Measurements from ENCODE around the gene GRHL1.

The GRHL1 gene

DNA sequence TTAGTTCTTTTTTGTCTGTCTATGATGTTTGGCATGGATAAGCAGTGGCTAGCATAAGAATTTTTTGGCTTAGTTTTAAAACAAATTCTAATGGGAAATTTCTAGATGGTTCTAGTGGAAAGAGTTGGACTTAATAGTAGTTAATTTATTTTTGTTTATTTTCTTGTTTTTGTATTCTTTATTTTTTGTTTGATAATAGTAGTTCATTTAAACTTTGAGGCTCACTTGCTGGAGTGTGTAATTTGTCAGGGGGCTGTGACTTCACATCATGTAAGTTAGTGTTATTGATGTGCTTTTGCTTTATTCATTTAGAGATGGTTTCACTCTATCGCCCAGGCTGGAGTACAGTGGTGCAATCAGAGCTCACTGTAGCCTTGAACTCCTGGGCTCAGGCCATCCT lies 48.2 kb downstream of the GRHL1 start:
- no peaks in the 10 kb centered on the region for H3K27me3 ChIP-seq (ENCODE audit: control insufficient read depth, low read length)
- H4K20me1 ChIP-seq (ENCODE audit: control insufficient read depth, insufficient read depth, low read depth, low read length): no peaks in the 10 kb centered on the region
- H3K27ac ChIP-seq (ENCODE audit: low read depth, low read length): no peak overlapping the region
- no peaks in the 10 kb centered on the region for H3K36me3 ChIP-seq (ENCODE audit: control insufficient read depth, low read length)
- H3K79me2 ChIP-seq (ENCODE audit: control insufficient read depth, low read length): no peaks in the 10 kb centered on the region
- H3K4me3 ChIP-seq (ENCODE audit: low read length): no peak overlapping the region
- H3K9me2 ChIP-seq (replicated peaks; ENCODE audit: control insufficient read depth, low read length): no peaks in the 10 kb centered on the region
- no peaks in the 10 kb centered on the region for H3F3A ChIP-seq (ENCODE audit: control insufficient read depth, insufficient read depth)
- TF ChIP-seq, protein P1, sequence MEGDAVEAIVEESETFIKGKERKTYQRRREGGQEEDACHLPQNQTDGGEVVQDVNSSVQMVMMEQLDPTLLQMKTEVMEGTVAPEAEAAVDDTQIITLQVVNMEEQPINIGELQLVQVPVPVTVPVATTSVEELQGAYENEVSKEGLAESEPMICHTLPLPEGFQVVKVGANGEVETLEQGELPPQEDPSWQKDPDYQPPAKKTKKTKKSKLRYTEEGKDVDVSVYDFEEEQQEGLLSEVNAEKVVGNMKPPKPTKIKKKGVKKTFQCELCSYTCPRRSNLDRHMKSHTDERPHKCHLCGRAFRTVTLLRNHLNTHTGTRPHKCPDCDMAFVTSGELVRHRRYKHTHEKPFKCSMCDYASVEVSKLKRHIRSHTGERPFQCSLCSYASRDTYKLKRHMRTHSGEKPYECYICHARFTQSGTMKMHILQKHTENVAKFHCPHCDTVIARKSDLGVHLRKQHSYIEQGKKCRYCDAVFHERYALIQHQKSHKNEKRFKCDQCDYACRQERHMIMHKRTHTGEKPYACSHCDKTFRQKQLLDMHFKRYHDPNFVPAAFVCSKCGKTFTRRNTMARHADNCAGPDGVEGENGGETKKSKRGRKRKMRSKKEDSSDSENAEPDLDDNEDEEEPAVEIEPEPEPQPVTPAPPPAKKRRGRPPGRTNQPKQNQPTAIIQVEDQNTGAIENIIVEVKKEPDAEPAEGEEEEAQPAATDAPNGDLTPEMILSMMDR (IDR thresholded peaks at IDR 0.05; ENCODE audit: low read depth, low read length, poor library complexity, severe bottlenecking): no peak
- no peak for TF ChIP-seq EZH2phosphoT487 (IDR thresholded peaks at IDR 0.05; ENCODE audit: borderline replicate concordance, low read length)
- H3K9me3 ChIP-seq (ENCODE audit: control insufficient read depth, insufficient read depth, low read length): no peaks in the 10 kb centered on the region
- no peak overlapping the region for H3K4me2 ChIP-seq (ENCODE audit: low read length)
- no peaks in the 10 kb centered on the region for H3K4me1 ChIP-seq (ENCODE audit: control insufficient read depth, low read length)

DNA sequence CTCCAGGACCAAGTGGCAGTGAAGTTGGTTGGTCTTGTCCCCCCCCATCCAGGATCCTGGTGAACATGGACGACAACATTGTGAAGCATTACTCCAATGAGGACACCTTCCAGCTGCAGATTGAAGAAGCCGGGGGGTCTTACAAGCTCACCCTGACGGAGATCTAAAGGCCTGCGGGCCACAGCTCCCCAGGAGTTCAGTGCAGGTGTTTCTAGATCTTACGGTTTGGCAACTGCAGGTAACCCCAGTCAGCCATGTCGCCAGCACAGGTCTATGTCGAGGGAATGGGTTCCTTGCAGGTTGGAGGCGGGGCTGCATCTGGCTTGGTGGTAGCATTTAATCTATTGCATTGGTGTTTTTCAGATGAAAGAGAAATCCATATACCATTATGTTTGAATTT lies 49.0 kb downstream of the GRHL1 start:
- no peaks in the 10 kb centered on the region for H3K9me3 ChIP-seq (ENCODE audit: control insufficient read depth, insufficient read depth, low read length)
- no peaks in the 10 kb centered on the region for H4K20me1 ChIP-seq (ENCODE audit: control insufficient read depth, insufficient read depth, low read depth, low read length)
- no peak for TF ChIP-seq EZH2phosphoT487 (IDR thresholded peaks at IDR 0.05; ENCODE audit: borderline replicate concordance, low read length)
- TF ChIP-seq, protein P1 (IDR thresholded peaks at IDR 0.05; ENCODE audit: low read depth, low read length, poor library complexity, severe bottlenecking): no peak
- no peaks in the 10 kb centered on the region for H3K79me2 ChIP-seq (ENCODE audit: control insufficient read depth, low read length)
- no peaks in the 10 kb centered on the region for H3K4me1 ChIP-seq (ENCODE audit: control insufficient read depth, low read length)
- no peaks in the 10 kb centered on the region for H3K9me2 ChIP-seq (replicated peaks; ENCODE audit: control insufficient read depth, low read length)
- H3F3A ChIP-seq (ENCODE audit: control insufficient read depth, insufficient read depth): no peaks in the 10 kb centered on the region
- H3K4me3 ChIP-seq (ENCODE audit: low read length): no peak overlapping the region
- H3K4me2 ChIP-seq (ENCODE audit: low read length): no peak overlapping the region
- H3K36me3 ChIP-seq (ENCODE audit: control insufficient read depth, low read length): no peaks in the 10 kb centered on the region
- H3K27me3 ChIP-seq (ENCODE audit: control insufficient read depth, low read length): no peaks in the 10 kb centered on the region
- H3K27ac ChIP-seq (ENCODE audit: low read depth, low read length): no peak overlapping the region

DNA sequence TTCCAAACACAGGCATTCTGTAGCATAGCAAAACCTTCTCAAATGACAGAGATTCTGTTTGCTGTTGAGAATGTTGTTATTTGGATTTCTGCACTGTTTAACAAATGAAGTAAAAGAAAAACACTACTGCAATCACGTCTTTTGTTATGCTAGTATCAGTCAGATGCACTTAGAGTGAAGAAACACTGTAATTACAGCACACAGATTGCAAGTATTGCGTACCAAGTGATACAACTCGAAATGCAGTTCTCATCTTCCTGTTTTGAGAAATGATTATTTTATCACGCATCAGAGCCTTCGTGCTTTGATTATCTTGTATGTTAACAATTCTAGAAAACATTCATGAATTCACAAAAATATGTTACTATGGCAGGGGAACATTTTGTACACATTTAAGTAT lies 50.1 kb downstream of the GRHL1 start:
- no peaks in the 10 kb centered on the region for H3K27me3 ChIP-seq (ENCODE audit: control insufficient read depth, low read length)
- no peaks in the 10 kb centered on the region for H3K9me3 ChIP-seq (ENCODE audit: control insufficient read depth, insufficient read depth, low read length)
- no peaks in the 10 kb centered on the region for H3K79me2 ChIP-seq (ENCODE audit: control insufficient read depth, low read length)
- no peak for TF ChIP-seq EZH2phosphoT487 (IDR thresholded peaks at IDR 0.05; ENCODE audit: borderline replicate concordance, low read length)
- TF ChIP-seq, protein P1 (IDR thresholded peaks at IDR 0.05; ENCODE audit: low read depth, low read length, poor library complexity, severe bottlenecking): no peak
- H3F3A ChIP-seq (ENCODE audit: control insufficient read depth, insufficient read depth): no peaks in the 10 kb centered on the region
- H3K27ac ChIP-seq (ENCODE audit: low read depth, low read length): no peak overlapping the region
- no peaks in the 10 kb centered on the region for H3K36me3 ChIP-seq (ENCODE audit: control insufficient read depth, low read length)
- no peak overlapping the region for H3K4me2 ChIP-seq (ENCODE audit: low read length)
- H3K9me2 ChIP-seq (replicated peaks; ENCODE audit: control insufficient read depth, low read length): no peaks in the 10 kb centered on the region
- H3K4me1 ChIP-seq (ENCODE audit: control insufficient read depth, low read length): no peaks in the 10 kb centered on the region
- H3K4me3 ChIP-seq (ENCODE audit: low read length): no peak overlapping the region
- H4K20me1 ChIP-seq (ENCODE audit: control insufficient read depth, insufficient read depth, low read depth, low read length): no peaks in the 10 kb centered on the region

DNA sequence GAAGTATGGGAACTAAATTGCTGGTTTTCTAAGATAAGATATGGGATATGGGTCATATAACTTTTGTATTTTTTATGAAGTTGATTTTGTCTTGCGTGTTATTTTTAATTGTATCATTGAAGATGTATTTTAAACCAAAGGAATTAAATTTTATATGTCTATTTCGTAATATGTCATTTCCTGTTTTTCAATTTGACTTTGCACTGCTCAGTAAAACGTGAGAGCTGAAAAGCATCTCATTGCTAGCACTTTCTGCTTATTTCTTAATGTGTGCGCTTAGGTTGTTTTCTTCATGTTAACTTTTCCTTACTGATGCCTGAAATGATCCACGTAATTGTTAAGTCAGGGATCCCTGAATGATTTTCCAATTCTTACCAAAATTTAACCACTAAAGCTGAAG lies 50.6 kb downstream of the GRHL1 start:
- no peaks in the 10 kb centered on the region for H3K9me2 ChIP-seq (replicated peaks; ENCODE audit: control insufficient read depth, low read length)
- H3K27ac ChIP-seq (ENCODE audit: low read depth, low read length): no peak overlapping the region
- H3K79me2 ChIP-seq (ENCODE audit: control insufficient read depth, low read length): no peaks in the 10 kb centered on the region
- H3K9me3 ChIP-seq (ENCODE audit: control insufficient read depth, insufficient read depth, low read length): no peaks in the 10 kb centered on the region
- no peaks in the 10 kb centered on the region for H4K20me1 ChIP-seq (ENCODE audit: control insufficient read depth, insufficient read depth, low read depth, low read length)
- H3K4me1 ChIP-seq (ENCODE audit: control insufficient read depth, low read length): no peaks in the 10 kb centered on the region
- H3K36me3 ChIP-seq (ENCODE audit: control insufficient read depth, low read length): no peaks in the 10 kb centered on the region
- H3F3A ChIP-seq (ENCODE audit: control insufficient read depth, insufficient read depth): no peaks in the 10 kb centered on the region
- H3K27me3 ChIP-seq (ENCODE audit: control insufficient read depth, low read length): no peaks in the 10 kb centered on the region
- no peak for TF ChIP-seq EZH2phosphoT487 (IDR thresholded peaks at IDR 0.05; ENCODE audit: borderline replicate concordance, low read length)
- TF ChIP-seq, protein P1 (IDR thresholded peaks at IDR 0.05; ENCODE audit: low read depth, low read length, poor library complexity, severe bottlenecking): no peak
- no peak overlapping the region for H3K4me3 ChIP-seq (ENCODE audit: low read length)
- H3K4me2 ChIP-seq (ENCODE audit: low read length): no peak overlapping the region
